ENCODE results near the gene TSSK3. TPM values are rescaled to one million over a fixed set of nuclear protein-coding genes. Genes with fewer than 3 reads are reported as not detected.

The TSSK3 gene
- total RNA-seq, 1 experiment from 2014 or later, result 2.9 TPM

- TF ChIP-seq ZBTB43 (CRISPR knock-in tag; IDR thresholded peaks at IDR 0.05) (no peak), JAZF1 (CRISPR knock-in tag; IDR thresholded peaks at IDR 0.05) (no peak), E2F1 (CRISPR knock-in tag; IDR thresholded peaks at IDR 0.05) (no peak), PRRX2 (CRISPR knock-in tag; IDR thresholded peaks at IDR 0.05) (no peak), ZBTB21 (CRISPR knock-in tag; IDR thresholded peaks at IDR 0.05; ENCODE audit: borderline replicate concordance) (no peak), ATF2 (CRISPR knock-in tag; IDR thresholded peaks at IDR 0.05; ENCODE audit: borderline replicate concordance, low read depth) (no peak)
These were observed 19.6 kb upstream of the TSSK3 start (continued) for GRCh38 chr1:32342704-32343103.

- ATAC-seq, result no peak
- no peak for TF ChIP-seq OVOL2 (CRISPR knock-in tag; IDR thresholded peaks at IDR 0.05; ENCODE audit: borderline replicate concordance)
- no peak for TF ChIP-seq RORB (CRISPR knock-in tag; IDR thresholded peaks at IDR 0.05)
- POLR2A ChIA-PET, result interaction anchor here (0.7 to 1.1 kb wide), 2 partner anchors 10 to 116 kb away, joined by 3 to 4 read pairs; partner anchors contain the start of gene MARCKSL1
These were observed 17.0 kb upstream of the TSSK3 start for GRCh38 chr1:32345289-32345827.

GRCh38 chr1:32346532-32347157 lies 15.7 kb upstream of the TSSK3 start:
- H3K4me1 Mint-ChIP-seq, result 0 out of 2 replicates have a peak, but pooled peaks cover 4% of the 10 kb centered on the region
- H3K36me3 Mint-ChIP-seq, result peaks cover 11% of the 10 kb centered on the region
- ChIA-PET CTCF (interaction anchor here (1.0 to 2.0 kb wide), 3 partner anchors 10 to 131 kb away, joined by 3 to 9 read pairs (median 5); no protein-coding TSS in a partner anchor), POLR2A (interaction anchor here (2.0 kb wide), 1 partner anchor 11 kb away, joined by 6 read pairs; the partner anchor contains the start of gene MARCKSL1)
- H3K27me3 Mint-ChIP-seq (ENCODE audit: low read depth), result peaks cover 51% of the 10 kb centered on the region
- H3K27ac Mint-ChIP-seq, result no peak overlapping the region
- H3K9me3 Mint-ChIP-seq, result peaks cover 11% of the 10 kb centered on the region
- DNase-seq (ENCODE audit: low spot score) (no peak), ATAC-seq (no peak)
- H3K4me3 Mint-ChIP-seq, result no peak overlapping the region
- no peak for TF ChIP-seq HMGXB4 (CRISPR knock-in tag; IDR thresholded peaks at IDR 0.05)
- no peak for TF ChIP-seq JAZF1 (CRISPR knock-in tag; IDR thresholded peaks at IDR 0.05)
- TF ChIP-seq FOXK1 (CRISPR knock-in tag; IDR thresholded peaks at IDR 0.05), result no peak
- no peak for TF ChIP-seq E2F1 (CRISPR knock-in tag; IDR thresholded peaks at IDR 0.05)
- TF ChIP-seq KAT7 (CRISPR knock-in tag; IDR thresholded peaks at IDR 0.05; ENCODE audit: borderline replicate concordance), result no peak
- no peak for TF ChIP-seq ZNF263 (CRISPR knock-in tag; IDR thresholded peaks at IDR 0.05; ENCODE audit: low read depth)
- TF ChIP-seq OVOL2 (CRISPR knock-in tag; IDR thresholded peaks at IDR 0.05; ENCODE audit: borderline replicate concordance), result no peak
- TF ChIP-seq MXD4 (CRISPR knock-in tag; IDR thresholded peaks at IDR 0.05; ENCODE audit: borderline replicate concordance), result no peak
- TF ChIP-seq EMX1 (CRISPR knock-in tag; IDR thresholded peaks at IDR 0.05), result no peak
- no peak for TF ChIP-seq NFE2L1 (CRISPR knock-in tag; IDR thresholded peaks at IDR 0.05)
- TF ChIP-seq CREM (CRISPR knock-in tag; IDR thresholded peaks at IDR 0.05), result no peak
- no peak for TF ChIP-seq E2F4 (CRISPR knock-in tag; IDR thresholded peaks at IDR 0.05; ENCODE audit: borderline replicate concordance, low read depth)
- TF ChIP-seq ZNF425 (CRISPR knock-in tag; conservative IDR thresholded peaks at IDR 0.05), result no peak
- TF ChIP-seq SP1 (CRISPR knock-in tag; conservative IDR thresholded peaks at IDR 0.05), result no peak
- no peak for TF ChIP-seq ZMAT4 (CRISPR knock-in tag; IDR thresholded peaks at IDR 0.05)
- TF ChIP-seq SOX15 (CRISPR knock-in tag; IDR thresholded peaks at IDR 0.05), result no peak

More at GRCh38 chr1:32345289-32345827, 17.0 kb upstream of the TSSK3 start:
- H3K27me3 Mint-ChIP-seq (ENCODE audit: low read depth), result peaks cover 43% of the 10 kb centered on the region
- DNase-seq (ENCODE audit: low spot score), result no peak
- peak overlapping the region; percentile 14; the same call in 1 of the 2 replicates for H3K27ac Mint-ChIP-seq
- peaks cover 5% of the 10 kb centered on the region for H3K9me3 Mint-ChIP-seq
- peaks cover 5% of the 10 kb centered on the region for H3K36me3 Mint-ChIP-seq
- 0 out of 2 replicates have a peak, but pooled peaks cover 5% of the 10 kb centered on the region for H3K4me1 Mint-ChIP-seq
- H3K4me3 Mint-ChIP-seq, result no peak overlapping the region
- CTCF ChIA-PET, result interaction anchor here (1.5 to 2.0 kb wide), 2 partner anchors 97 to 130 kb away, joined by 5 to 9 read pairs; no protein-coding TSS in a partner anchor
